VCaP (cell line): ENCODE results near the gene RPS5.
"Not testable (repeated sequence)": the region's sequence is repeated elsewhere in the genome, so short reads cannot be mapped to it uniquely, and the experiment has no call there.

Experiments used
- H3K27ac ChIP-seq: fragments of 450-650 bp; 2 replicates; pipeline ENCODE4 v1.5.1; 2017
- TF ChIP-seq, protein P1 (sequence below): fragments of 450-650 bp; conservative IDR thresholded peaks from 2 replicates; pipeline ENCODE4 v1.5.1; 2017; ENCODE audit warnings: mild to moderate bottlenecking, moderate library complexity

RPS5 gene

DNA sequence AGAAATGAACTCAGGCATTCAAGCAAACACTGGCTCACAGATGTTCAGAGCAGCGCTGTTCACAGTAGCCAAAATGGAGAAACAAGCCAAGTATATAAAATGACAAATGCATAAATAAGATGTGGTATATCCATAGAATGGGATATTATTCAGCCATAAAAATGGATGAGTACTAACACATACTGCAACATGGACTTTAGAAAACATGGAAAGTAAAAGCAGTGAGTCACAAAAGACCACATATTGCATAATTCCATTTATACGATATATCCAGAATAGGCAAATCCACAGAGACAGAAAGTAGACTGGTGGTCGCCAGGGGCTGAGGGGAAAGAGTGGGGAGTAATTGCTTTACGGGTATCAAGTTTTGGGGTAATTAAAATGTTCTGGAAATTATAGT is 12.9 kb upstream of the RPS5 start:
- TF ChIP-seq, protein P1, sequence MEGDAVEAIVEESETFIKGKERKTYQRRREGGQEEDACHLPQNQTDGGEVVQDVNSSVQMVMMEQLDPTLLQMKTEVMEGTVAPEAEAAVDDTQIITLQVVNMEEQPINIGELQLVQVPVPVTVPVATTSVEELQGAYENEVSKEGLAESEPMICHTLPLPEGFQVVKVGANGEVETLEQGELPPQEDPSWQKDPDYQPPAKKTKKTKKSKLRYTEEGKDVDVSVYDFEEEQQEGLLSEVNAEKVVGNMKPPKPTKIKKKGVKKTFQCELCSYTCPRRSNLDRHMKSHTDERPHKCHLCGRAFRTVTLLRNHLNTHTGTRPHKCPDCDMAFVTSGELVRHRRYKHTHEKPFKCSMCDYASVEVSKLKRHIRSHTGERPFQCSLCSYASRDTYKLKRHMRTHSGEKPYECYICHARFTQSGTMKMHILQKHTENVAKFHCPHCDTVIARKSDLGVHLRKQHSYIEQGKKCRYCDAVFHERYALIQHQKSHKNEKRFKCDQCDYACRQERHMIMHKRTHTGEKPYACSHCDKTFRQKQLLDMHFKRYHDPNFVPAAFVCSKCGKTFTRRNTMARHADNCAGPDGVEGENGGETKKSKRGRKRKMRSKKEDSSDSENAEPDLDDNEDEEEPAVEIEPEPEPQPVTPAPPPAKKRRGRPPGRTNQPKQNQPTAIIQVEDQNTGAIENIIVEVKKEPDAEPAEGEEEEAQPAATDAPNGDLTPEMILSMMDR, result no peak
- H3K27ac ChIP-seq, result no peak overlapping the region

DNA sequence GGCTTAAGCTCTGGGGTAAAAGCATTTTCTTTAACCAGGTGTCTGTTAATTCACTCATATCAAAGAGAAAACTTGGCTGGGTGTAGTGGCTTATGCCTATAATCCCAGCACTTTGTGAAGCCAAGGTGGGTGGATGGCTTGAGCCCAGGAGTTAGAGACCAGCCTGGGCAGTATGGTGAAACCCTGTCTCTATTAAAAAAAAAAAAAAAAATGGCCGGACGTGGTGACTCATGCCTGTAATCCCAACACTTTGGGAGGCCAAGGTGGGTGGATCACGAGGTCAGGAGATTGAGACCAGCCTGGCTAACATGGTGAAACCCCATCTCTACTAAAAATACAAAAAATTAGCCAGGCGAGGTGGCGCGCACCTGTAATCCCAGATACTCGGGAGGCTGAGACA is 10.3 kb upstream of the RPS5 start:
- not testable (repeated sequence) for H3K27ac ChIP-seq

DNA sequence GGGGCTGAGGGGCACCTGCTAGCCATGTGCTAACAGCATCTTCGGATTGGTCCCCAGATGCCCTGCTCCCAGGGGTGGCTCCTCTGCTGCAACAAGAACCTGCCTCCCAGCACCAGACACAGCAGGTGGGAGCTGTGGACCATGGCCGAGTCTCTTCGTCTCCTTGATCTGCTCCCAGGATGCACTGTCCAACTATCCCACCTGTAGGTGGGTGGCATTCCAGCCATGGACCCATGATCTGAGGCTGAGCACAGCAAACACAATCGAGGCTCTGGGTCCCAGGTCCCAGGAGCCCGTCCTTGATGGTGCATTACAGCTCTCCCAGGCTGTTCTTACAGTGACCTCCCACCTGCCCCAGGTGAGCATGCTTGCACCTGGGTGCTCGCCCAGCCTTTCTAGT is 7.8 kb upstream of the RPS5 start:
- TF ChIP-seq, protein P1, result no peak
- peak overlapping the region; percentile 91 for H3K27ac ChIP-seq

DNA sequence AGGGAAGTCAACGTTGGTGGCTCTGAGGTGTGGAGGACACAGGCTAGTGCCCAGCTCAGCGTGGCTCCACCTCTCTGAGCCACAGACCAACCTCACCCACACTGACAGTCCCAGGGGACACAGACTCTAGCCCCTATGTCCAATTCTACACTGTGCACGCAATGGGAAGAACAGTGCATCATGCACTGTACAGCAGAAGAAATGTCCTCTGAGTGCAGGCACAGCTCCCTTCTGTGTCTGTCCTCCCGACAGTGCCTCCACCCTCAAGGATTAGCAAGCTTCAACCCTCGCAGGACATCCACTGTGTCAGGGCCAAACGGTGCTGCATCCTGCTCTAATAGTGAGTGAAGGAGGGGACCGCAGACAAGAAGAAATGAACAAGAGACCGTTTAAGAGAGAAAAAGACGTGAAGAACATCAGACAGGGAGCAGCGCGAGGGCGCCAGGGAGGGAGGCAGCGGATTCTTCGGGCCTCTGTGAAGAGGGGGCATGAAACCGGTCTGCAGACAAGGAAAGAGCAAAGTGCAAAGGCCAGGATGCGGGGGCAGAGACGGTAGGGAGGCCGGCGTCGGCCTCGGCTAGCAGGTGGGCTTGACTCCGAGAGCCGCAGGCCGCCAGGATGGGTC is 6.9 kb upstream of the RPS5 start:
- H3K27ac ChIP-seq, result peak overlapping the region; percentile 91
- TF ChIP-seq, protein P1, result no peak

DNA sequence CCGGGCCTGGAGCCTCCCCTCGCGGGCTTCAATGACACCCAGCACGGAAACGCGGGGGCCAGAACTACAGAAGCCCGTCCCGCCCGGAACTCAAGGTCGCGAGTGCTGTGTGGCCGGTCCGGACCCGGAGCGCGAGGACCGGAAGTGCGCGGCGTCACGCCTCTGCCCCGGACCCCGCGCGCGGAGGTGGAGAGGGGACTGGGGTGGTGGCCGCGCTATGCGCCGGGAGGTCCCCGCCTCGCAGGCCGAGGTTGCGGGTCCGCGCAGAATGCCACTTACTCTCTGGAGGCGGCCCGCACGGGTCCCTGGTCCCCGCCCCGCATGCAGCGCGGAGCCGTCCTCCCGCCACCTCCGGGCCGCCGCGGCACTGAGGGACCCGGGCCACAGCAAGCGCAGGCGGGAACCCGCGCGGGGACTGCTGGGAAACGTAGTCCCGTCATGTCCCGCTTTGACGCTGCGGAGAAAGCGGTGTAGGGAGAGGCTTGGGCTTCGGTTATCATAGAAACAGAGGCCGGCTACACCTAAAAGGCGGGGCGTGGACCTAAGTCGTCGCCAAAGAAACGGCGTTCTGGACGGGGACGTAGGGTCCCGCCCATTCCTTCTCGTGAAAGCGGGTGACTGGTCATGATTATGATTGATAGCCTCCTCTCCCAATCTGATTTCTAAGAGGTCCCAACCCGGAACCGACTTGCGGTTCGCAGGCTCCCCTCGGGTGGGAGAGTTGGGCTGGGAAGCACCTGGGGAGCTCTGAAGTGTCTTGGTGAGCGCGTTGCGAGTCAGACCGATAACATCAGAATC is 6.2 kb upstream of the RPS5 start, which contains the start of gene ZNF837:
Gene ZNF837, minus strand, starts transcription at position 369 of the 798 bp plus-strand sequence. CDS start 11,698 bp downstream, outside the sequence.
- H3K27ac ChIP-seq, result peak within 1 kb of the TSS; percentile 91
- TF ChIP-seq, protein P1, result no peak

DNA sequence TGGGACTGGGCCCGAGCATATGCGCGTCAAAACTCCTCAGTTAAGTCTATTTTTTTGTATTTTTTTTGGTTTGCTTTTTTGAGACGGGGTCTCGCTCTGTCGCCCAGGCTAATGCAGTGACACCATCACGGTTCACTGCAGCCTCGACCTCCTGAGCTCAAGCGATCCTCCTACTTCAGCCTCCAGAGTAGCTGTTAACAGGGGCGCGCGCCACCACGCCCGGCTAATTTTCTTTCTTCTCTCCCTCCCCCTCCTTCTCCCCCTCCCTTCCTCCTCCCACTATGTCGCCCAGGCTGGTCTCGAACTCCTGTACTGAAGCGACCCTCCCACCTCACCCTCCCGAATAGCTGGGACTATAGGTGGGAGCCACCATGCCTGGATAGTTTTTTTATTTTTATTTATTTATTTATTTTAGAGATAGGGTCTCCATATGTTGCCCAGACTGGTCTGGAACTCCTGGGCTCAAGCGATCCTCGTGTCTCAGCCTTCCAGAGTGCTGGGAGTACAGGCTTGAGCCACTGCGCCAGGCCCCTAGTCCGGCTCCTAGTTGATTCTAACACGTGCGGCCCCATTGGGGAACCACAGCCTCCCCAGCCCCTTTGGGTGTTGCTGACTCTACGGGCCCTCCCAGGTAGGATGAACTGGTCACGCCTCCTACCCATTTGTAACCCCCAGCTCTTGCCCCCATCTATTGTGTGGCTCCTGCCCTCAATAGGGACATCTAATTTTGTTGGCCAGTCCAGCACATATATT is 5.4 kb upstream of the RPS5 start:
- TF ChIP-seq, protein P1, result no peak
- H3K27ac ChIP-seq, result peak overlapping the region; percentile 91

DNA sequence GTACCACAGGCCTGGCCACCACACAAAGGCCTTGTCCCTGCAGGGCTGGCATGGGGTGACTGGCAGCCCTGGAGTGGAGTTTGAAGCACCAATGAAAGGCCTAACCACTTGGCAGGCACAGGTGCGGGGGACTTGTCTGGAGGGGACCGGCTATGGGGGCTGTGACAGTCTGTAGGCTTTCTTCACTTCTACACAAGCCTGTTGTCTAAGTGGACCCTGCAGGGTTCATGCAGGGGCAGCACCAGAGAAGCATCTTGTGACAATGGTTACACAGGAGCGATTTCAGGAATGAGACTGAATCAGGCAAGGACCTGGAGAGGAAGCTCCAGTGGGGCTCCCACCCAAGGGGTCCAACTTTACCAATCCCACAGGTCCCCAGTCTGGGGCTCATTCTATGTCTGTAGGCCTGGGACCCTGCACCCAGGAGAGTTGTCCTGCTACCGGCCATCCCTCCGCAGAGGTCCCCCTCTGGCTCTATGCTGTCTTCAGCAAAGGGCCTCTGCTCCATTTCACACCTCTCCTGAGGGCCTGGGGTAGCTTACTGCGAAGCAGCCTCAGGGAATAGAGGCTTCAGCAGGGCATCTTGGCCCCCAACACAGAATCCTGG is 4.0 kb upstream of the RPS5 start:
- TF ChIP-seq, protein P1, result no peak
- no peak overlapping the region for H3K27ac ChIP-seq
